CD4-positive, alpha-beta T cell treated with Interferon alpha-2 for 1 hour (primary cell): ENCODE results near the gene SLC39A13.

Experiments used
- DNase-seq, 2 donors: peaks; one replicate each; pipeline ENCODE4 v3.0.0-alpha.2; 2020 to 2022

The SLC39A13 gene

GRCh38 chr11:47387944-47388696, 20.3 kb upstream of the SLC39A13 start:
- DNase-seq: no peak

- no peak for DNase-seq
Observed at GRCh38 chr11:47388697-47389576, 19.5 kb upstream of the SLC39A13 start.

- DNase-seq: no peak
Observed at GRCh38 chr11:47389577-47390421, 18.6 kb upstream of the SLC39A13 start.

GRCh38 chr11:47390422-47390760, 18.0 kb upstream of the SLC39A13 start:
- DNase-seq: no peak

- peak; percentile 28 to 70 for DNase-seq
Observed at GRCh38 chr11:47391077-47391583, 17.3 kb upstream of the SLC39A13 start.

- no peak for DNase-seq
Observed at GRCh38 chr11:47391711-47392432, 16.5 kb upstream of the SLC39A13 start.

- DNase-seq: no peak
Observed at GRCh38 chr11:47392546-47393162, 15.7 kb upstream of the SLC39A13 start.

GRCh38 chr11:47393163-47394049, 15.0 kb upstream of the SLC39A13 start:
- DNase-seq: no peak

GRCh38 chr11:47394050-47394321, 14.4 kb upstream of the SLC39A13 start:
- DNase-seq: no peak

- peak; percentile 59 to 71 for DNase-seq
Observed at GRCh38 chr11:47394322-47395222, 13.8 kb upstream of the SLC39A13 start.

GRCh38 chr11:47395223-47396048, 13.0 kb upstream of the SLC39A13 start:
- no peak for DNase-seq

GRCh38 chr11:47396049-47396320, 12.4 kb upstream of the SLC39A13 start:
- DNase-seq: no peak

- no peak for DNase-seq
Observed at GRCh38 chr11:47398011-47398410, 10.4 kb upstream of the SLC39A13 start.

- no peak for DNase-seq
Observed at GRCh38 chr11:47398551-47398950, 9.8 kb upstream of the SLC39A13 start.

GRCh38 chr11:47399860-47400767, 8.3 kb upstream of the SLC39A13 start:
- peak; percentile 38 to 59 for DNase-seq

GRCh38 chr11:47400768-47401279, 7.6 kb upstream of the SLC39A13 start:
- no peak for DNase-seq

GRCh38 chr11:47403135-47403534, 5.3 kb upstream of the SLC39A13 start:
- no peak for DNase-seq

- no peak for DNase-seq
Observed at GRCh38 chr11:47403571-47403970, 4.8 kb upstream of the SLC39A13 start.
